ENCODE measurements around the gene KCNH4. TPM values are rescaled to one million over a fixed set of nuclear protein-coding genes. Genes with fewer than 3 reads are reported as not detected.
A peak's percentile ranks its signal among the peaks of the same experiment; 100 is the strongest.
"Not testable (repeated sequence)": the region's sequence is repeated elsewhere in the genome, so short reads cannot be mapped to it uniquely, and the experiment has no call there.

Gene KCNH4
- total RNA-seq, 2 donors from 2014 or later = 0.51 TPM; not detected in 1

GRCh38 chr17:42211921-42212341 lies 31.0 kb upstream of the KCNH4 start:
- H3K4me3 ChIP-seq; intact Hi-C loops (cut with DNase I); H3K4me1 ChIP-seq (replicated peaks); H3K27me3 ChIP-seq (replicated peaks; ENCODE audit: insufficient read depth); H3K9me3 ChIP-seq; DNase-seq (ENCODE audit: low spot score); H3K36me3 ChIP-seq: not testable (repeated sequence)
- WGBS = 47% methylated on average over 9 of the region's 9 CpGs
- H3K27ac ChIP-seq = peak overlapping the region in 1 of 2 donors; percentile 46
- peak; percentile 21 for TF ChIP-seq POLR2AphosphoS5 (IDR thresholded peaks at IDR 0.05)

GRCh38 chr17:42210046-42210445 lies 29.1 kb upstream of the KCNH4 start:
- H3K4me3 ChIP-seq = no peak overlapping the region
- no peak for TF ChIP-seq POLR2AphosphoS5 (IDR thresholded peaks at IDR 0.05)
- TF ChIP-seq CTCF (IDR thresholded peaks at IDR 0.05) = no peak
- TF ChIP-seq POLR2A (IDR thresholded peaks at IDR 0.05) = no peak

GRCh38 chr17:42206153-42206612 lies 25.2 kb upstream of the KCNH4 start:
- 89% methylated on average over 8 of the region's 8 CpGs for WGBS
- H3K27me3 ChIP-seq (replicated peaks; ENCODE audit: insufficient read depth); DNase-seq (ENCODE audit: low spot score); H3K27ac ChIP-seq; H3K4me1 ChIP-seq (replicated peaks); H3K4me3 ChIP-seq; H3K9me3 ChIP-seq; intact Hi-C loops (cut with DNase I): not testable (repeated sequence)
- H3K36me3 ChIP-seq = peaks cover 0 to 11% of the 10 kb centered on the region in 2 donors

More at GRCh38 chr17:42210046-42210445, 29.1 kb upstream of the KCNH4 start:
- no peak for DNase-seq (ENCODE audit: low spot score)
- Histone ChIP-seq H3K36me3 (peaks cover 0 to 6% of the 10 kb centered on the region in 2 donors), H3K27ac (no peak overlapping the region), H3K9me3 (no peaks in the 10 kb centered on the region), H3K27me3 (replicated peaks; ENCODE audit: insufficient read depth) (no peaks in the 10 kb centered on the region), H3K4me1 (replicated peaks) (no peaks in the 10 kb centered on the region)
- 91% methylated on average over 6 of the region's 6 CpGs for WGBS
- intact Hi-C loops (cut with DNase I) = no loop called here

GRCh38 chr17:42203354-42203753 lies 22.4 kb upstream of the KCNH4 start:
- H3K36me3 ChIP-seq = peaks cover 0 to 11% of the 10 kb centered on the region in 2 donors
- no peaks in the 10 kb centered on the region for H3K9me3 ChIP-seq
- no peak overlapping the region for H3K27ac ChIP-seq
- TF ChIP-seq POLR2AphosphoS5 (IDR thresholded peaks at IDR 0.05) (no peak), POLR2A (IDR thresholded peaks at IDR 0.05) (no peak), CTCF (IDR thresholded peaks at IDR 0.05) (no peak)
- no peak overlapping the region for H3K4me3 ChIP-seq
- H3K27me3 ChIP-seq (replicated peaks; ENCODE audit: insufficient read depth) = no peaks in the 10 kb centered on the region
- WGBS = 93% methylated on average over 2 of the region's 2 CpGs
- no peaks in the 10 kb centered on the region for H3K4me1 ChIP-seq (replicated peaks)
- intact Hi-C loops (cut with DNase I) = no loop called here
- DNase-seq (ENCODE audit: low spot score) = no peak

GRCh38 chr17:42202696-42203095 lies 21.8 kb upstream of the KCNH4 start:
- no peak overlapping the region for H3K27ac ChIP-seq
- WGBS = 90% methylated on average over 5 of the region's 5 CpGs

GRCh38 chr17:42202159-42202558 lies 21.2 kb upstream of the KCNH4 start:
- Histone ChIP-seq H3K27me3 (replicated peaks; ENCODE audit: insufficient read depth) (no peaks in the 10 kb centered on the region), H3K4me1 (replicated peaks) (no peaks in the 10 kb centered on the region), H3K9me3 (no peaks in the 10 kb centered on the region), H3K4me3 (no peak overlapping the region), H3K27ac (no peak overlapping the region), H3K36me3 (peaks cover 0 to 11% of the 10 kb centered on the region in 2 donors)
- TF ChIP-seq CTCF (IDR thresholded peaks at IDR 0.05) = no peak
- TF ChIP-seq POLR2A (IDR thresholded peaks at IDR 0.05) = no peak
- no peak for TF ChIP-seq POLR2AphosphoS5 (IDR thresholded peaks at IDR 0.05)
- intact Hi-C loops (cut with DNase I) = no loop called here
- WGBS = 95% methylated on average over 6 of the region's 6 CpGs
- DNase-seq (ENCODE audit: low spot score) = no peak

More at GRCh38 chr17:42202696-42203095, 21.8 kb upstream of the KCNH4 start:
- TF ChIP-seq POLR2AphosphoS5 (IDR thresholded peaks at IDR 0.05) = no peak
- intact Hi-C loops (cut with DNase I) = no loop called here
- Histone ChIP-seq H3K4me3 (no peak overlapping the region), H3K36me3 (peaks cover 0 to 11% of the 10 kb centered on the region in 2 donors), H3K27me3 (replicated peaks; ENCODE audit: insufficient read depth) (no peaks in the 10 kb centered on the region), H3K4me1 (replicated peaks) (no peaks in the 10 kb centered on the region), H3K9me3 (no peaks in the 10 kb centered on the region)
- DNase-seq (ENCODE audit: low spot score) = no peak
